ENCODE measurements around the gene ZNF627.
A peak's percentile ranks its signal among the peaks of the same experiment; 100 is the strongest.
"Not testable (repeated sequence)": the region's sequence is repeated elsewhere in the genome, so short reads cannot be mapped to it uniquely, and the experiment has no call there.

ZNF627 gene

DNA sequence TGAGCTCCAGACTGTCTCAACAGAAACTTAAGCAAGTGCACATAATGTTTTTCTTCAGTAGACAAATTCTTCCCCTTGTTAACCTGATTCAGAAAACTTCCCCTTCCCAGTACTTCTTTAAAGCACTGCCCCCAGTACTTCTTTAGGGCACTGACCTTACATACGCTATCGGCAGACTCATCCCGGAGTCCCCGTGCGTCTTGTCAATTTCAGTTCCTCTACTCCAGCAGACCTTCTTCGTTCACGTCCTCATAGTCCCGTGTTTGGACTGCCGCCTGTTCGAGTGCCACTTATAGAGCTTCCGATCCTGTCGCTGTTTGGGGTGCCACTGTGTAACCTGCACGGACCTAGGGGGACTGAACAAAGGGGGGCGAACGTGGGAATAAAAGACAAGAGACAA, 29.0 kb downstream of the ZNF627 start:
- DNase-seq (ENCODE audit: low spot score), result no peak

DNA sequence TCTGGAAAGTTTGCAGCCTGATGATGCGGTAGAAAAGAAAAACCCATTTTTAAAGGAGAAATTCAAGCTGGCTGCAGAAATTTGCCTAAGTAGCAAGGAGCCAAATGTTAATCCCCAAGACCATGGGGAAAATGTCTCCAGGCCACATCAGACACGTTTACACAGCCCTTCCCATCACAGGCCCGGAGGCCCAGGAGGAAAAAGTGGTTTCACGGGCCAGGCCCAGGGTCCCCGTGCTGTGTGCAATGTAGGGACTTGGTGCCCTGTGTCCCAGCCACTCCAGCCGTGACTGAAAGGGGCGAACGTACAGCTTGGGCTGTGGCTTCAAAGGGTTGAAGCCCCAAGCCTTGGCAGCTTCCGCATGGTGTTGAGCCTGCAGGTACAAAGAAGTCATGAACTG, 35.9 kb downstream of the ZNF627 start:
- no peak for DNase-seq (ENCODE audit: low spot score)

DNA sequence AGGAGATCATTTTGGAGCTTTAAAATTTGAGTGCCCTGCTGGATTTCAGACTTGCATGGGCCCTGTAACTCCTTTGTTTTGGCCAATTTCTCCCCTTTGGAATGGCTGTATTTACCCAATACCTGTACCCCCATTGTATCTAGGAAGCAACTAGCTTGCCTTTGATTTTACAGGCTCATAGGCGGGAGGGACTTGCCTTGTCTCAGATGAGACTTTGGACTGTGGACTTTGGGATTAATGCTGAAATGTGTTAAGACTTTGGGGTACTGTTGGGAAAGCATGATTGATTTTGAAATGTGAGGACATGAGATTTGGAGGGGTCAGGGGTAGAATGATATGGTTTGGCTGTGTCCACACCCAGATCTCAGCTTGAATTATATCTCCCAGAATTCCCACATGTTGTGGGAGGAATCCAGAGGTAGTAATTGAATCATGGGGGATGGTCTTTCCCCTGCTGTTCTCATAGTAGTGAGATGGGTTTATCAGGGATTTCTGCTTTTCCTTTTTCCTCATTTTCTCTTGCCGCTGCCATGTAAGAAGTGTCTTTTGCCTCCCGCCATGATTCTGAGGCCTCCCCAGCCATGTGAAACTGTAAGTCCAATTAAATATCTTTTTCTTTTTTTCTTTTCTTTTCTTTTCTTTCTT, 36.9 kb downstream of the ZNF627 start:
- DNase-seq (ENCODE audit: low spot score), result not testable (repeated sequence)

DNA sequence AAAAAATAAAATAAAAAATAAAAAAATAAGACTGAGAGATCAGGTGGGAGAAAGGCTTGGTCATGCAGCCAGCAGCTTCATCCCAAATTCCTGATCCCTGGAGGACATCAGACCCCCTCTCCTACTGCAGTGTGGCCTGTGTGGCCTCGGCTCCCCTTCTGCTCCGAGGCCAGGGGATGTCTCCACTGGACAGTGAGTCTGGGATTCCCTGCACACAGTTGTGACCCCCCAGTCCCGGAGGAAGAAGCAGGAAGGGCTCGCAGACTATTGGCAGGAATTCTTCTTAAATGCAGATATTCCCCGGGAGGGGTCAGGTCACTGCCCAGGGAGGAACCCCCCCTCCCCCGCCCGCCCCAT, 41.9 kb downstream of the ZNF627 start:
- DNase-seq (ENCODE audit: low spot score), result no peak

DNA sequence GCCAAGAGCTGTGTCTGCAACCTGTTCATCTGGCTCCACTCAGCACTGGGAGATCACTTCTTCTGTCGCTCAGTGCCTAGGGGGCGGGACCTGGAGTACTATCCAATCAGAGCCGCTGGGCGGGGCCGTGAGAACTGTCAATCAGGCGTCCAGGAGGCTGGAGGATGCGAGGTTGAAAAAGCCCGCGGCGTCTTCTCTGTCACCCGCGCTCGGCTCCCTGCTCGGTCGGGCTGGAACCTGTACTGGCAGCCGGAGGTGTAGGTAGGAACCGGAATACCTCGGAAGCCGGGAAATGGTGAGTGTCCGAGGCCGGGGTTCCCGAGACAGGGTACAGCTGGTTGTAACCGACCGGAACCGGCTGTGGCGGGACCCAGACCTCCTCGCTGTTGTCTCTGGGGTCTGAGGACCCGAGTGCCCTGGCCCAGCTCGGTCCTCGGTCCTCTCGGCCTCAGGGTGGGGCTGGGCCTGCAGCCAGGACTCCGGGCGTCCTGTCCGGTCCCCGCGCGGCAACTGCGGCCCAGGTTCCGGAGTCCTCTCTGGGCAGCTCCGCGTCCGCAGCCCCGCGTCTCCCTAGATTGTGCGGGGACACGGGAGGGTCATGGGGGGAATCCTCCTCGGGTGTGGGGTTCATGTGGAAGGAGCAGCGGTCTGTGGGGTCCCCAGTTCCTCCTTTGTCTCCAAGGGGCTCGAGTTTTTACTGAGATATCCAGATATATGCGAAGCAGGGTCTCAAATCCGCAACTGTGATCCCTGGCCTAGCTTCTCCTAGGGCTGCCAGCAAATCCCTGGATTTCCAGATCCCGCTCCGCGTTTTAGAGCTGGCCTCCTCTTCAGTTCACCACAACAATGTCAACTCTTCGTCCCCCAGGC, 42.6 kb downstream of the ZNF627 start:
- DNase-seq (ENCODE audit: low spot score), result peak; percentile 93

DNA sequence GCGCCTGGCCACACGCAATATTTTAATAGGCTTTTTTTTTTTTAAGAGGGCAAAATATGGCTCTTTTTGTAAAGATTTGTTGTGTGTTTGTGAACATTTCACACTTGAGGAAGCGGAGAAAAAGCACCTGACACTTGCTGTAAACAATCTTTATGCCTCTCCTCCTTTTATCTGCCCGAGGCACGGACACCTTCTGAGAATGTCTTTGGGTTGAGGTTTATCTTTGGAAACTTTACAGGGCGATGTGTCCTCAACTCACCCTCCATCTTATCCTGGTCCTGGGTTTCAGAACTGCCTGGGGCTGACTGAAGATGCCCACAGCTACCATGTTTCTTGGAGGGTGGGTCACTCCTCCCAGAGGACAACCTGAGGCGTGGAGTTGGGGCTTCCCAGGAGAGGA, 44.0 kb downstream of the ZNF627 start:
- DNase-seq (ENCODE audit: low spot score), result no peak

DNA sequence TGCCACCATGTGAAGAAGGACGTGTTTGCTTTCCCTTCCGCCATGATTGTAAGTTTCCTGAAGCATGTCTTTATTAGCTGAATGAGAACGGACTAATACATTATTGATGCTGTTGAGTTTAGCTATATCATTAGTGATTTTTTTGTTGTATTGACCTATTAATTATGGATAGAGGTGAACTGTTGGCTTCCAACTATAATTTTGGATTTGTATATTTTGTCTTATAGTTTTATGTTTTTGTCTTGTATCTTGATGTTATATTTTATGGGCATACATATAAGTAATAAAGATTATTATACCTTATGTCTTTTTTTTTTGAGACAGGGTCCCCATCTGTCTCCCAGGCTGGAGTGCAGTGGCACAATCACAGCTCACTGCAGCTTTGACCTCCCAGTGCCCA, 45.6 kb downstream of the ZNF627 start:
- no peak for DNase-seq (ENCODE audit: low spot score)

DNA sequence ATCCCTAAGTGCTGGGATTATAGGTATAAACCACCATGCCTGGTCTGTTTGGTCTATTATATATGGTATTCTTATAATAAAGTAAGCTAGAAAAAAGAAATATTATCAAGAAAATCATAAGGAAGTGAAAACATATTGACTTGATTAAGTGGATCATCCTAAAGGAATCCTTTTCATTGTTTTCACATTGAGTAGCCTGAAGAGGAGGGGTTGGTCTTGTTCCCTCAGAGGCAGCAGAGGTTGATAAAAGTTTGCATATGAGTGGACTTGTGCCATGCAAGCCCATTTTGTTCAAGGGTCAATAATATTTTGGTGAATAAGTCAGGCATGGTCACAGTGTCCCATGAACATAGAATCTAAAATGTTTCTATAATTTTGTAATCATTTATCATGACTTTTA, 52.7 kb downstream of the ZNF627 start:
- no peak for DNase-seq (ENCODE audit: low spot score)

DNA sequence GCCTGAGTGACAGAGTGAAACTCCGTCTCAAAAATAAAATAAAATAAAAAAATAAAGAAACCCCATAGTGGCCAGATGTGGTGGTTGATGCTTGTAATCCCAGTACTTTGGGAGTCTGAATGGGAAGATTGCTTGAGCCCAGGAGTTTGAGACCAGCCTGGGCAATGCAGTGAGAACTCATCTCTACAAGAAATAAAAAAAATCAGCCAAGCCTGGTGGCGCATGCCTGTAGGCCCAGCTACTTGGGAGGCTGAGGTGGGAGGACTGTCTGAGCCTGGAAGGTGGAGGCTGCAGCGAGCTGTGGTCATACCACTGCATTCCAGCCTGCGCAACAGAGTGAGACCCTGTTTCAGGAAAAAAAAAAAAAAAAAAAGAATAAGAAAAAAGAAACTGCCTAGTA, 53.8 kb downstream of the ZNF627 start:
- DNase-seq (ENCODE audit: low spot score), result no peak

DNA sequence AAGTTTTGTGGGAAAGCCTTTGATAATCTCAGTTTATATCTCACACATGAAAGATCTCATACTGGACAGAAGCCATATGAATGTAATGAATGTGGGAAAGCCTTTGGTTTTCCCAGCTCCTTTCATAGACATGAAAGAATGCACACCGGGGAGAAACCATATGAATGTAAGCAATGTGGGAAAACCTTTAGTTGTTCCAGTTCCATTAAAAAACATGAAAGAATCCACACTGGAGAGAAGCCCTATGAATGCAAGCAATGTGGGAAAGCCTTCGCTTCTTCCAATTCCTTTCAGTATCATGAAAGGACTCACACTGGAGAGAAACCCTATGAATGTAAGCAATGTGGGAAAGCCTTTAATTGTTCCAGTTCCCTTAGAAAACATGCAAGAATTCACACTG, 54.8 kb downstream of the ZNF627 start:
- no peak for DNase-seq (ENCODE audit: low spot score)

DNA sequence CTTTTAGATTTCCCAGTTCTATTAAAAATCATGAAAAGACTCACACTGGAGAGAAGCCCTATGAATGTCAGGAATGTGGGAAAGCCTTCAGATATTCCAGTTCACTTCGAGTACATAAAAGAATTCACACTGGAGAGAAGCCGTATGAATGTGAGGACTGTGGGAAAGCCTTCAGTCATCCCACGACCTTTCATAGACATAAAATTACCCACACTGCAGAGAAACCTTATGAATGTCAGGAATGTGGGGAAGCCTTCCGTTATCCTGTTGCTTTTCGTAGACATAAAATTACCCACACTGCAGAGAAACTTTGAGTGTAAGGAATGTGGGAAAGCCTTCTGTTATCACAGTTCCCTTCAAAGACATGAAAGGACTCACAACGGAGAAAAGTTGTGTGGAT, 55.2 kb downstream of the ZNF627 start:
- DNase-seq (ENCODE audit: low spot score), result no peak

DNA sequence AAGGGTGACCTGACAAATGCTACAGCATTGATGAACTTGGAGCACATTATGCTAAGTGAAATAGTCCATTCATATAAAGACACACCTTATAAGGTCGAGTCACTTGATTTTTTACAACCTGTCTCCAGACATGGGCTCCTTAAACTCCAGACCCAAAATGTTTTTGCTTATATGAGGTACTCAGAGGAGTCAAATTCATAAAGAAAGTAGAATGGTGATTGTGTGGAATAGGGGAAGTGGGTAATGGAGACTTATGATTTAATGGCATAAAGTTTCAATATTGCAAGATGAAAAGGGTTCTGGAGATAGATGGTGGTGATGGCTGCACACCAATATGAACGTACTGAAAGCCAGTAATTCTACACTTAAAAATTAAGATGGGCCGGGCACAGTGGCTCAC, 59.3 kb downstream of the ZNF627 start:
- no peak for DNase-seq (ENCODE audit: low spot score)

DNA sequence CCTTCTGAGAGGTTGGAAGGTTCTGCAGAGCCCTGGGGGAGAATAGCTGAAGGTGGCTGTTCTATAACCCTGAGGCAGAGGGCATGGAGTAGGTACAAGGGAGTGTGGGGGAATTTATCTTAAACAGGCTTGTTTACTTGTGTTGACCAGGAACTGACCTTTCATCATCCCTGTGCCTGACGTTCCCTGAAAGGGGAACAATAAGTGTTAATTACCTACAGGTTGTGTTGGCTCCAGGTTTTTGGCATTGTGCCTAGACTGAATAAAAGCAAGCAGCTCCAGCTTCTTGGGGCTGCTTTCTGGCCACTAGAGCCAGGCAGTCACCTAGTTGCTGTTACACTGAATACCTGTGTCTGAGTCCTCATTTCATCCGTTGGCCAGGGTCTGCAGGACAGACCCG, 60.0 kb downstream of the ZNF627 start:
- no peak for DNase-seq (ENCODE audit: low spot score)

DNA sequence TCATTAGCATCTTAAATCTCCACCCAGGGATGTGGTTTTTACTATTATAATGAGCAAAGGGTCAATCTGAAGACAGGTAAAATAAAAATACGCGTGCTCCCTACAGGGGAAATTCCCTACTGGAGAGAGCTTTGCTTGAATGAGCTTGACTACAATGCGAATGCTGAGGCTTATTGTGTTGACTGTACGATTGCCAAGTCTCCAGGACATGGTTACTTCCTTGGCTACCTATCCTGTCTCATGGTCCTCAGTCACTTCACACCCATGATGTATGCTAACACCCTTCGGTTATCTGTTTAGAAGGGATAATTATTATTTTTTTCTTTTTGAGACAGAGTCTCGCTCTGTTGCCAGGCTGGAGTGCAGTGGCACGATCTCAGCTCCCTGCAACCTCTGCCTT, 61.7 kb downstream of the ZNF627 start:
- no peak for DNase-seq (ENCODE audit: low spot score)

DNA sequence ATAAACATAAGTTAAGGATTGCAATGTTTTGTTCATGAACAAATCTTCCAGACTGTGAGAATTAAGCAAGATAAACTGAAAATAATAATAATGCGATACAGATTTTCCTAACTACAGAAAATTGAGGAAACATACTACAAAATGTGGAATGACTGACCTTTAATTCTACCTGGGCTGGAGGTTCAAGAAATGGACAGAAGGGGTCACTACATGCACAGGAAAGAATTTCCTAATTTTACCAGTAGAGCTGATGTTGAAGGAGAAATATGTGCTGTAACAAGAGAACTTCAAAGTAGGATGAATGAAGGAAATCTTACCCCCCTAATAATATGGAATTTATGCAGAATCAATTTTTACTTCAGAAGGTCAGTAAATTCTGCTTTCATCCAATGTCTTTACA, 62.3 kb downstream of the ZNF627 start:
- no peak for DNase-seq (ENCODE audit: low spot score)

DNA sequence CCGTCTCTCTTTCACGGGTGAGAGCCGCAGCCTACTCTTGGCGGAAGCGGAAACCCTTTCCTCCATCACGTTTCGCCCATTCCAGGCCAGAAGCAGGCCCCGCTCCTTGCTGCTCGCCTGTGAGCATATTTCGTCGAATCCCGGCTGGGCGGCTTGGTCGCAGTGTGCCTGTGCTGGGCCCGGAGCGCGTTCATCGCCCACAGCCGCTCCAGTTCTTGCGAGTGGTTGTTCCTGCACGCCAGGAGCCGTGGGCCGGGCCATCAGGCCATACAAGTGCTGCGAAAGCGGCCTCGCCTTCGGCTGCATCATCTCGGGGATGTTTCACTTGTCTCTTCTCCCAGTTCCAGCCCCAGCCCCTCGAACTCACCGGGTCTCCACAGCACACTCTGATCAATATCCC, 65.0 kb downstream of the ZNF627 start:
- DNase-seq (ENCODE audit: low spot score), result no peak

DNA sequence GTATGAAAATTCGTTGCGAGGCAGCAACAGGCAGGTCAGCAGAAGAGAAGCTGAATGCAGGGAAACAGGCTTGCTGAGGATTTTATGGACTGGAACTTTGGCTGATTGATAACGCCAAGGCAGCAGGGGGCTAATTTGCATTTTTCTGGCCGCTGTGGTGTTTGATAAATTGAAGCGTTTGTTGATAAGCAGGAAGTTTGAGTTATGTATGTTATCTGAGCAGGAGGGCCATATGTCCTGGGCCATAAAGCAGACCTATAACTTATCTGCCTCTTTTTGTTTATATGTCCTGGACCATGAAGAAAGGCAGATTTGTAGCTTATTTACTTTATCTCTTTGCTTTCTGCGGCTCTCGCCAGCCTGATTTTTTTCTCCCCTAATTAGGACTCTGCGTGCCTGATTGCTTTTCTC, 65.9 kb downstream of the ZNF627 start:
- DNase-seq (ENCODE audit: low spot score), result no peak
